GM18951 (cell line): ENCODE data around the gene TBC1D3B.
"Not testable (repeated sequence)": the region's sequence is repeated elsewhere in the genome, so short reads cannot be mapped to it uniquely, and the experiment has no call there.

ENCODE experiments used
- POLR2A ChIP-seq: IDR thresholded peaks from 4 replicates; pipeline ENCODE4 v1.6.1; 2011; ENCODE audit warnings: mild to moderate bottlenecking; ENCODE audit not compliant: insufficient read length, insufficient read depth; ENCODE audit errors: extremely low read depth
- in situ Hi-C: fragments of 300-500 bp; cut with MboI; formaldehyde crosslinking; loops from one replicate; pipeline ENCODE4 v1.12.0; 2022; ENCODE audit warnings: low sequenced_read_pairs, mixed read lengths, inconsistent platforms; ENCODE audit not compliant: unreplicated experiment

Gene TBC1D3B

GRCh38 chr17:36133602-36134236, 42.7 kb downstream of the TBC1D3B start:
- in situ Hi-C loops, result no loop called here

GRCh38 chr17:36132421-36132831, 44.0 kb downstream of the TBC1D3B start:
- in situ Hi-C loops, result no loop called here
- TF ChIP-seq POLR2A, result no peak

More at GRCh38 chr17:36133602-36134236, 42.7 kb downstream of the TBC1D3B start:
- no peak for TF ChIP-seq POLR2A

- TF ChIP-seq POLR2A, result no peak
- in situ Hi-C loops, result no loop called here
Measured at GRCh38 chr17:36131931-36132330, 44.5 kb downstream of the TBC1D3B start.

GRCh38 chr17:36131421-36131820, 45.0 kb downstream of the TBC1D3B start:
- no peak for TF ChIP-seq POLR2A
- in situ Hi-C loops, result no loop called here

GRCh38 chr17:36130346-36130745, 46.1 kb downstream of the TBC1D3B start:
- in situ Hi-C loops, result no loop called here
- TF ChIP-seq POLR2A, result no peak

- in situ Hi-C loops, result no loop called here
- no peak for TF ChIP-seq POLR2A
Measured at GRCh38 chr17:36129616-36130015, 46.8 kb downstream of the TBC1D3B start.

GRCh38 chr17:36128411-36128978, 47.9 kb downstream of the TBC1D3B start:
- in situ Hi-C loops, result no loop called here
- no peak for TF ChIP-seq POLR2A

- TF ChIP-seq POLR2A, result no peak
- in situ Hi-C loops, result no loop called here
Measured at GRCh38 chr17:36127911-36128310, 48.5 kb downstream of the TBC1D3B start.

- TF ChIP-seq POLR2A, result no peak
- in situ Hi-C loops, result no loop called here
Measured at GRCh38 chr17:36127199-36127893, 49.1 kb downstream of the TBC1D3B start.

- TF ChIP-seq POLR2A, result no peak
- in situ Hi-C loops, result no loop called here
Measured at GRCh38 chr17:36124879-36125824, 51.3 kb downstream of the TBC1D3B start.

- in situ Hi-C loops, result no loop called here
- TF ChIP-seq POLR2A, result no peak
Measured at GRCh38 chr17:36123431-36123830, 53.0 kb downstream of the TBC1D3B start.

GRCh38 chr17:36121099-36121498, 55.3 kb downstream of the TBC1D3B start:
- in situ Hi-C loops, result not testable (repeated sequence)

- in situ Hi-C loops, result no loop called here
Measured at GRCh38 chr17:36120221-36120620, 56.2 kb downstream of the TBC1D3B start.

More at GRCh38 chr17:36120221-36120620, 56.2 kb downstream of the TBC1D3B start:
- TF ChIP-seq POLR2A, result no peak
